GM10266 (cell line): Measurements from ENCODE around the gene GPR3.

Source experiments
- DNase-seq: peaks from one replicate; pipeline ENCODE4 v3.0.0; 2012; ENCODE audit errors: extremely low spot score
- CTCF ChIP-seq: IDR thresholded peaks from 2 replicates; pipeline ENCODE4 v1.5.1; 2012; ENCODE audit warnings: mild to moderate bottlenecking, low read depth; ENCODE audit not compliant: control insufficient read depth, insufficient read depth; ENCODE audit errors: missing control alignments

The GPR3 gene

GRCh38 chr1:27412502-27412901 is 20.1 kb downstream of the GPR3 start:
- TF ChIP-seq CTCF: no peak
- DNase-seq: no peak

- no peak for TF ChIP-seq CTCF
- DNase-seq: no peak
These were observed 20.6 kb downstream of the GPR3 start for GRCh38 chr1:27413004-27413403.

GRCh38 chr1:27414091-27414490 is 21.7 kb downstream of the GPR3 start:
- no peak for DNase-seq
- TF ChIP-seq CTCF: no peak

DNA sequence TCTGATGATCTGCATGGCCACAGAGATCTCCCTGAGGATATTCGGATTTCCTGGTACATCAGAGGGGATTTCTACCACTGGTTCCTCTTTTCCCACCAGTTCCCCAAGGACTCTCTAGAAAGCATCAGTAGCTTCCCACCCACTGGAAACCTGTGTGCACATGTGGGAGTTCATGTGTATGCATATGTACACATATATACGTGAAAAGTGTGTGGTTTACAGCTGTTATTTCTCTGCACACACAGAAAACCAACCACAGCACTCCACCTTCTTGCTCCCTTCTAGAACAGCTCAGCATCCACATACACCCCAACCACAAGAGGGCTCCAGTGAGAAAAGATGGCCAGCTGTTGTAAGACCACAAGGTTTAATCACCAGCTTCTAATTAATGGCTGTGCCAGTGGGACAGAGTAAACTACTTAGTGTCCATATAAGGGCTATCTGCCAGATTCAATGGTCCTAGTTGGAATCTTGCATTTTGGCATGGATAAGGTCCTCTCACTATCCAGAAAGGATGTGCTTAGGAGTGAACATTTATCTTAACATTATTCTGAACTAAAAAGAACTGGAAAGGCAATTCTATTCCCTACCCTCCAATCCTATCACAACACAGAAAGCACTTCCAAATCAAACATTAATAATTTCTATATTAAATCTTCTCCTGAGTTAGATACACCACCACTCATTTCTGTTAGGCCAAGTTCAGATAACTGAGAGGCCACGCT is 24.1 kb downstream of the GPR3 start:
- no peak for DNase-seq
- peak; percentile 76 for TF ChIP-seq CTCF

DNA sequence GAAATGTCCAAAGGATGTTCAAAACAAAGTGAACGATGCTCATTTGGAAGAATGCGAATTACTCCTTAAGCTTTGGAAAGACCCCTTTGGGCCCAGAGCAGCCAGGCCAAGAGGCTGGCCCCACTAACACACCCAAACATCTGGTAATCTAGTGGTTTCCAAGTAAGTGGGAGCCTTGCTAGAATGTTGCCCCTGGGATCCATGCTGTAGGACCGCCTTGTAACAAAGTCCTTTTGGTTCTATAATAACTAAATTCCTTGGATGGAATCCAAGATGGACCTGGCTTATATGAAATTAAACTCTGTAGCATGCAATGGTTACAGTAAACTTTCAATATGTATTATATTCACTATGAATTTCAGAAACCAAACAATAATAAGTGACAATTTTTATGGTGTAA is 25.3 kb downstream of the GPR3 start:
- no peak for TF ChIP-seq CTCF
- DNase-seq: no peak

GRCh38 chr1:27418326-27419185 is 26.1 kb downstream of the GPR3 start:
- TF ChIP-seq CTCF: no peak
- DNase-seq: peak; percentile 77

- TF ChIP-seq CTCF: no peak
- no peak for DNase-seq
These were observed 31.3 kb downstream of the GPR3 start for GRCh38 chr1:27423709-27424108.
